ENCODE results near the gene SHFL. TPM values are rescaled to one million over a fixed set of nuclear protein-coding genes. Genes with fewer than 3 reads are reported as not detected.
A peak's percentile ranks its signal among the peaks of the same experiment; 100 is the strongest.

SHFL gene
- polyA plus RNA-seq, 3 donors: 12.6 to 106 (median 17.6) TPM

DNA sequence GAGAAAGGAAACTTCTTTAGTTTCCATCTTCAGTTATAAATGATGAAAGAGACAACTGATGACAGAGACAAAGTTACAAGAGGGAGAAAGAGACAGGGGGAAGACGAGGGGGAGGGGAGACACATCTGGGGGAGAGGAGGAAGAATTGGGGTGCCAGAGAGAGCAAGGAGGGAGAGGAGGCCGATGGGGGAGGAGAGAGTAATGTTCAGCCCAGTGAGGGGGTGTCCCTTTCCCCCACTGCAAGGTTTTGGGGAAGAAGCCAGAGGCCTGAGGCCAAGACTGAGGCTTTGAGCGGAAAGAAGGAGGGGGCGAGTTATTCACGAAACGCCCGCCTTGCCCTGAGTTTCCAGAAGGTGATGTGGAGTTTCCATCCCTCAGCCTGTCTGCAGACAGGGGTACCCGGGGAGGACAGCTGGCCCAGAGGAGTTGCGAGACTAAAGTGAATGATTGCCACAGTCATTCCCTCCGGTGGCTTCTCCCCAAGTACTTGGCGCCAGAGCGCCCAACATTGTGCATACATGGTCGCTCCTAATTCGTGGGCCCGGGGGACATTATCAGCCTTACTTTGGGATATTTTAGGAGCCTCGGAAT lies 19.5 kb downstream of the SHFL start:
- peaks cover 33% of the 10 kb centered on the region for H3K79me2 ChIP-seq (ENCODE audit: insufficient read depth, low read length)
- H3K4me2 ChIP-seq (replicated peaks; ENCODE audit: extremely low read depth, low read length, poor library complexity, severe bottlenecking): peak overlapping the region; percentile 70
- H3K27ac ChIP-seq (ENCODE audit: low read depth in 1 of 2, low read length in 2 of 2): peak overlapping the region in 1 of 2 donors; percentile 72
- H2AFZ ChIP-seq (ENCODE audit: insufficient read depth, low read depth, low read length, poor library complexity, severe bottlenecking): peak overlapping the region; percentile 78
- DNase-seq: peak in 2 of 3 donors; percentile 30 to 33
- H3K9me3 ChIP-seq (replicated peaks in 1 of 2; ENCODE audit: control insufficient read depth in 1 of 2, insufficient read depth in 1 of 2, low read length in 2 of 2): no peaks in the 10 kb centered on the region
- Mint-ChIP-seq H3K4me1 (peaks cover 46% of the 10 kb centered on the region), H3K36me3 (peaks cover 33 to 37% of the 10 kb centered on the region in 2 donors), H3K27me3 (ENCODE audit: low read depth in 3 of 3) (peaks cover 1 to 5% (median 3%) of the 10 kb centered on the region in 3 donors), H3K27ac (peak overlapping the region; percentile 50 to 92 (median 83)), H3K9me3 (no peaks in the 10 kb centered on the region), H3K4me3 (peak overlapping the region in 1 of 2 donors; percentile 72)
- intact Hi-C loops (cut with micrococcal nuclease): loop anchor here in 1 of 2 donors (1.0 to 10.0 kb wide), 2 partner anchors 14 to 89 kb away; partner anchors contain the start of genes DNMT1 and EIF3G
- peaks cover 17% of the 10 kb centered on the region for H4K20me1 ChIP-seq (ENCODE audit: insufficient read depth, low read length)
- no peak overlapping the region for H3K9ac ChIP-seq (ENCODE audit: insufficient read depth, low read length, poor library complexity, severe bottlenecking)
- WGBS (ENCODE audit: insufficient coverage): 12% methylated on average over 15 of the region's 16 CpGs
- TF ChIP-seq, protein P1, sequence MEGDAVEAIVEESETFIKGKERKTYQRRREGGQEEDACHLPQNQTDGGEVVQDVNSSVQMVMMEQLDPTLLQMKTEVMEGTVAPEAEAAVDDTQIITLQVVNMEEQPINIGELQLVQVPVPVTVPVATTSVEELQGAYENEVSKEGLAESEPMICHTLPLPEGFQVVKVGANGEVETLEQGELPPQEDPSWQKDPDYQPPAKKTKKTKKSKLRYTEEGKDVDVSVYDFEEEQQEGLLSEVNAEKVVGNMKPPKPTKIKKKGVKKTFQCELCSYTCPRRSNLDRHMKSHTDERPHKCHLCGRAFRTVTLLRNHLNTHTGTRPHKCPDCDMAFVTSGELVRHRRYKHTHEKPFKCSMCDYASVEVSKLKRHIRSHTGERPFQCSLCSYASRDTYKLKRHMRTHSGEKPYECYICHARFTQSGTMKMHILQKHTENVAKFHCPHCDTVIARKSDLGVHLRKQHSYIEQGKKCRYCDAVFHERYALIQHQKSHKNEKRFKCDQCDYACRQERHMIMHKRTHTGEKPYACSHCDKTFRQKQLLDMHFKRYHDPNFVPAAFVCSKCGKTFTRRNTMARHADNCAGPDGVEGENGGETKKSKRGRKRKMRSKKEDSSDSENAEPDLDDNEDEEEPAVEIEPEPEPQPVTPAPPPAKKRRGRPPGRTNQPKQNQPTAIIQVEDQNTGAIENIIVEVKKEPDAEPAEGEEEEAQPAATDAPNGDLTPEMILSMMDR (IDR thresholded peaks at IDR 0.05): no peak
- H3K36me3 ChIP-seq (replicated peaks in 1 of 2; ENCODE audit: control insufficient read depth in 1 of 2, insufficient read depth in 2 of 2, low read length in 2 of 2): peaks cover 28 to 34% of the 10 kb centered on the region in 2 donors
- H3K4me3 ChIP-seq (replicated peaks in 1 of 3; ENCODE audit: low read depth in 2 of 3, low read length in 3 of 3): peak overlapping the region in 1 of 3 experiments; percentile 77
- no peaks in the 10 kb centered on the region for H3K27me3 ChIP-seq (ENCODE audit: control insufficient read depth in 2 of 2, insufficient read depth in 2 of 2, low read length in 2 of 2)
- H3K4me1 ChIP-seq (ENCODE audit: control insufficient read depth in 1 of 2, insufficient read depth in 2 of 2, low read length in 2 of 2): peaks cover 45 to 56% of the 10 kb centered on the region in 2 donors

DNA sequence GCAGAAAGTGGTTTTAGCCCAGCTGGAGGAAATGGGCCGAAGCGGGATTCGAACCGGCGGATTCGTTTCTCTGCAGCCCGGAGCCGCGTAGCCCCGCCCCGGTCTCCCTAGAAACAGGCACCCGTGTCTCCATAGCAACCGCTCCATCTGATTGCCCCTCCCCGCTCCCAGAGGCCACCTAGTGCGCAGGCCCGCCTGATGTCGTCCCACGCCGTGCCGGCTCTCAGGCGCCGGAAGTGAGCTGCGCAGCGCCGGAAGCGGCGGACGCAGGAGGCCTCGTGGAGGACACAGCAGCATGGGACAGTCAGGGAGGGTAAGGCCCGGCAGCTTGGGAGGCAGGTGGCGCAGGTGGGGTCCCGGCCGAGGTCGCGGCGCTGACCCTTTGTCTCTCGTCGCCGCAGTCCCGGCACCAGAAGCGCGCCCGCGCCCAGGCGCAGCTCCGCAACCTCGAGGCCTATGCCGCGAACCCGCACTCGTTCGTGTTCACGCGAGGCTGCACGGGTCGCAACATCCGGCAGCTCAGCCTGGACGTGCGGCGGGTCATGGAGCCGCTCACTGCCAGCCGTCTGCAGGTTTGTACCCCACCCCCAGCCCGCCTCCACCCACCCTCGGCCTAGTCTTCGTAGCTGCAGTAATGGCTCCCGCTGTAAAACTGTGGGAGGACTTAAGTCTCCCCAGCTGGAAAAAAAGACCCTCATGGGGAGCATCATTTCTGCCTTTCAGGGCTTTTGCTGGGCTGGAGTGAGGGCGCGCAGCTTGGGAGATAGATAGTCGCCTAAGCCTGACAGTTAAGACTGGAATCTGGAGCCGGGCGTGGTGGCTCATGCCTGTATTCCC lies 20.2 kb downstream of the SHFL start, which contains the start of gene PPAN:
Gene PPAN, plus strand, starts transcription at position 263 of the 837 bp plus-strand sequence. Its CDS starts 33 bp downstream, at position 296.
- peak within 1 kb of the TSS; percentile 70 for H3K4me2 ChIP-seq (replicated peaks; ENCODE audit: extremely low read depth, low read length, poor library complexity, severe bottlenecking)
- intact Hi-C loops (cut with micrococcal nuclease): loop anchor here in 1 of 2 donors (1.0 to 10.0 kb wide), 2 partner anchors 13 to 88 kb away; partner anchors contain the start of genes DNMT1 and EIF3G
- no peaks in the 10 kb centered on the region for H3K27me3 ChIP-seq (ENCODE audit: control insufficient read depth in 2 of 2, insufficient read depth in 2 of 2, low read length in 2 of 2)
- H3K4me3 ChIP-seq (replicated peaks in 1 of 3; ENCODE audit: low read depth in 2 of 3, low read length in 3 of 3): peak within 1 kb of the TSS; percentile 49 to 77 (median 62)
- H3K9ac ChIP-seq (ENCODE audit: insufficient read depth, low read length, poor library complexity, severe bottlenecking): peak within 1 kb of the TSS; percentile 70
- peaks cover 34 to 42% of the 10 kb centered on the region in 2 donors for H3K36me3 ChIP-seq (replicated peaks in 1 of 2; ENCODE audit: control insufficient read depth in 1 of 2, insufficient read depth in 2 of 2, low read length in 2 of 2)
- H3K79me2 ChIP-seq (ENCODE audit: insufficient read depth, low read length): peaks cover 33% of the 10 kb centered on the region
- peak; percentile 98 to 99 (median 99) for DNase-seq
- peak within 1 kb of the TSS in 1 of 2 donors; percentile 72 for H3K27ac ChIP-seq (ENCODE audit: low read depth in 1 of 2, low read length in 2 of 2)
- Mint-ChIP-seq H3K36me3 (peaks cover 35 to 44% of the 10 kb centered on the region in 2 donors), H3K9me3 (no peaks in the 10 kb centered on the region), H3K27me3 (ENCODE audit: low read depth in 3 of 3) (peaks cover 1 to 5% (median 3%) of the 10 kb centered on the region in 3 donors), H3K27ac (peak within 1 kb of the TSS; percentile 65 to 92 (median 85)), H3K4me3 (peak within 1 kb of the TSS; percentile 72 to 83), H3K4me1 (peaks cover 52% of the 10 kb centered on the region)
- TF ChIP-seq, protein P1 (IDR thresholded peaks at IDR 0.05): no peak
- H3K4me1 ChIP-seq (ENCODE audit: control insufficient read depth in 1 of 2, insufficient read depth in 2 of 2, low read length in 2 of 2): peaks cover 50 to 63% of the 10 kb centered on the region in 2 donors
- WGBS (ENCODE audit: insufficient coverage): 1% methylated on average over 65 of the region's 71 CpGs
- H4K20me1 ChIP-seq (ENCODE audit: insufficient read depth, low read length): peaks cover 17% of the 10 kb centered on the region
- H2AFZ ChIP-seq (ENCODE audit: insufficient read depth, low read depth, low read length, poor library complexity, severe bottlenecking): peak within 1 kb of the TSS; percentile 78
- H3K9me3 ChIP-seq (replicated peaks in 1 of 2; ENCODE audit: control insufficient read depth in 1 of 2, insufficient read depth in 1 of 2, low read length in 2 of 2): no peaks in the 10 kb centered on the region
